OCI-LY1 (cell line): ENCODE measurements around the gene GMFB.

Experiments
- H2AFZ ChIP-seq: fragments of 200-600 bp; sonication (generic), shearing (Covaris generic); 2 replicates; pipeline ENCODE4 v1.6.0; 2014; ENCODE audit warnings: antibody characterized with exemption, mild to moderate bottlenecking, low read length
- H3F3A ChIP-seq: fragments of 200-600 bp; sonication (generic), shearing (Covaris generic); 2 replicates; pipeline ENCODE4 v1.6.0; 2014; ENCODE audit warnings: mild to moderate bottlenecking, antibody characterized with exemption, low read length, moderate library complexity; ENCODE audit not compliant: insufficient read depth
- H3K27ac ChIP-seq: fragments of 200-600 bp; sonication (generic); 2 replicates; pipeline ENCODE4 v1.5.1; 2014; ENCODE audit warnings: low read length, mixed run types, mild to moderate bottlenecking, low read depth; ENCODE audit not compliant: poor library complexity, severe bottlenecking
- H3K27me3 ChIP-seq: fragments of 200-600 bp; sonication (generic); 2 replicates; pipeline ENCODE4 v1.6.0; 2014; ENCODE audit warnings: antibody characterized with exemption, mild to moderate bottlenecking, low read length, moderate library complexity; ENCODE audit not compliant: insufficient read depth
- H3K36me3 ChIP-seq: fragments of 200-600 bp; sonication (generic); 2 replicates; pipeline ENCODE4 v1.6.1; 2014; ENCODE audit warnings: mild to moderate bottlenecking, antibody characterized with exemption, low read length, moderate library complexity, mixed read lengths; ENCODE audit not compliant: insufficient read depth
- H3K4me1 ChIP-seq: fragments of 200-600 bp; sonication (generic); 2 replicates; pipeline ENCODE4 v1.5.1; 2014; ENCODE audit warnings: mild to moderate bottlenecking, low read length, moderate library complexity; ENCODE audit not compliant: insufficient read depth, severe bottlenecking
- H3K4me2 ChIP-seq: fragments of 200-600 bp; sonication (generic), shearing (Covaris generic); 2 replicates; pipeline ENCODE4 v1.6.1; 2014; ENCODE audit warnings: low read length
- H3K4me3 ChIP-seq: fragments of 200-600 bp; sonication (generic); 2 replicates; pipeline ENCODE4 v1.5.1; 2014; ENCODE audit warnings: low read length, low read depth, mild to moderate bottlenecking, mixed read lengths; ENCODE audit not compliant: poor library complexity, severe bottlenecking
- H3K79me2 ChIP-seq: fragments of 200-600 bp; shearing (Covaris generic); 2 replicates; pipeline ENCODE4 v1.6.1; 2016; ENCODE audit warnings: mixed run types, low read length, mixed read lengths; ENCODE audit not compliant: insufficient read depth
- H3K9ac ChIP-seq: fragments of 200-600 bp; sonication (generic), shearing (Covaris generic); 2 replicates; pipeline ENCODE4 v1.6.1; 2014; ENCODE audit warnings: mild to moderate bottlenecking, low read length, mixed read lengths
- H3K9me2 ChIP-seq: fragments of 200-600 bp; sonication (generic), shearing (Covaris generic); 2 replicates; pipeline ENCODE4 v1.6.1; 2014; ENCODE audit warnings: low read depth, mild to moderate bottlenecking, low read length, mixed read lengths
- H3K9me3 ChIP-seq: fragments of 200-600 bp; shearing (Covaris generic); 2 replicates; pipeline ENCODE4 v1.6.1; 2014; ENCODE audit warnings: low read length, mixed read lengths
- H4K20me1 ChIP-seq: fragments of 200-600 bp; sonication (generic), shearing (Covaris generic); 2 replicates; pipeline ENCODE4 v1.6.0; 2016; ENCODE audit warnings: mild to moderate bottlenecking, low read length; ENCODE audit not compliant: insufficient read depth
- EZH2 ChIP-seq: fragments of 200-600 bp; sonication (generic), shearing (Covaris generic); IDR thresholded peaks from 2 replicates; pipeline ENCODE4 v1.8.0; 2017; ENCODE audit warnings: borderline replicate concordance, mixed run types, mild to moderate bottlenecking, antibody characterized with exemption, low read length, moderate library complexity, mixed read lengths
- TF ChIP-seq, protein P1 (sequence below): fragments of 200-600 bp; sonication (generic), shearing (Covaris generic); IDR thresholded peaks from 2 replicates; pipeline ENCODE4 v1.5.1; 2017; ENCODE audit warnings: mild to moderate bottlenecking, antibody characterized with exemption, low read length, moderate library complexity, mixed read lengths

Gene GMFB

DNA sequence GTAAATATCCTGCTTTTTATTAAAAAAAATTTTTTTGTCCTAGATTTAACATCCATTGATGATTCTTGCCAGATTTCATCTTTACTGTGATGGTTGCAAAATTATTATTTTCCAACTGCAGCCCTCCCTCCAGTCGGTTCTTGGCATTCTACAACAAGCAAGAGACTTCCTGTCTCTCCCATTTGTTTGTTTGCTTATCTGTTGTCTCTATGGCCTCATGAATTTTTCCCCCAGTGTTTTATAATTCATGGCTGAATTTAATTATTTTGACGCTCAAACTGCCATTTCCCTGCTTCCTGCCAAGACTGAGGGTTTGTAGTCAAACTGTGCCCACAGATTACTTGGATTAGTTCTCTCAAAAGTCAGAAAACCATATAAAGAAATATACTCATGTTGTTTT lies 46.9 kb upstream of the GMFB start:
- Histone ChIP-seq H3K4me1 (peaks cover 6% of the 10 kb centered on the region), H3K27me3 (no peaks in the 10 kb centered on the region), H3K9me2 (no peaks in the 10 kb centered on the region), H4K20me1 (no peaks in the 10 kb centered on the region), H3K27ac (no peak overlapping the region), H3K36me3 (peaks cover 6% of the 10 kb centered on the region; the same call in 1 of the 2 replicates), H3K79me2 (no peaks in the 10 kb centered on the region), H3K4me3 (no peak overlapping the region), H3K9me3 (no peaks in the 10 kb centered on the region), H3K9ac (no peak overlapping the region), H2AFZ (no peak overlapping the region), H3F3A (no peaks in the 10 kb centered on the region), H3K4me2 (no peak overlapping the region)
- no peak for TF ChIP-seq EZH2
- TF ChIP-seq, protein P1, sequence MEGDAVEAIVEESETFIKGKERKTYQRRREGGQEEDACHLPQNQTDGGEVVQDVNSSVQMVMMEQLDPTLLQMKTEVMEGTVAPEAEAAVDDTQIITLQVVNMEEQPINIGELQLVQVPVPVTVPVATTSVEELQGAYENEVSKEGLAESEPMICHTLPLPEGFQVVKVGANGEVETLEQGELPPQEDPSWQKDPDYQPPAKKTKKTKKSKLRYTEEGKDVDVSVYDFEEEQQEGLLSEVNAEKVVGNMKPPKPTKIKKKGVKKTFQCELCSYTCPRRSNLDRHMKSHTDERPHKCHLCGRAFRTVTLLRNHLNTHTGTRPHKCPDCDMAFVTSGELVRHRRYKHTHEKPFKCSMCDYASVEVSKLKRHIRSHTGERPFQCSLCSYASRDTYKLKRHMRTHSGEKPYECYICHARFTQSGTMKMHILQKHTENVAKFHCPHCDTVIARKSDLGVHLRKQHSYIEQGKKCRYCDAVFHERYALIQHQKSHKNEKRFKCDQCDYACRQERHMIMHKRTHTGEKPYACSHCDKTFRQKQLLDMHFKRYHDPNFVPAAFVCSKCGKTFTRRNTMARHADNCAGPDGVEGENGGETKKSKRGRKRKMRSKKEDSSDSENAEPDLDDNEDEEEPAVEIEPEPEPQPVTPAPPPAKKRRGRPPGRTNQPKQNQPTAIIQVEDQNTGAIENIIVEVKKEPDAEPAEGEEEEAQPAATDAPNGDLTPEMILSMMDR, result no peak

DNA sequence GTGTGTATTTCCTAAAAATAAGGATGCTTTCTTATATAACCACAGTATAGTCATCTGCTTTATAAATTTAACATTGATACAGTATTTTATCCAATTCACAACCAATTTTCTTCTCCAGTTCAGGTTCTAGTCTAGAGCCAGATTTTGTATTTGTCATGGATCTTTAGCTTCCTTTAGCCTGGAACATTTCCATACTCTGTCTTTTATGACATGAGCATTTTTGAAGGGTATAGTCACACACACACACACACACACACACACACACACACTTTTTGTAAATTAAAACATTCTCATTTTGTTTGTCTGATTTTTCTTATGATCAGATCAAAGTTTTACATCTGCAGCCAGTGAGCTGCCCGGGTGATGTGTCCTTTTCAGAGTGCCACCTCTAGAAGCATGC lies 46.3 kb upstream of the GMFB start:
- H3K4me2 ChIP-seq, result no peak overlapping the region
- TF ChIP-seq, protein P1, result no peak
- no peak for TF ChIP-seq EZH2

DNA sequence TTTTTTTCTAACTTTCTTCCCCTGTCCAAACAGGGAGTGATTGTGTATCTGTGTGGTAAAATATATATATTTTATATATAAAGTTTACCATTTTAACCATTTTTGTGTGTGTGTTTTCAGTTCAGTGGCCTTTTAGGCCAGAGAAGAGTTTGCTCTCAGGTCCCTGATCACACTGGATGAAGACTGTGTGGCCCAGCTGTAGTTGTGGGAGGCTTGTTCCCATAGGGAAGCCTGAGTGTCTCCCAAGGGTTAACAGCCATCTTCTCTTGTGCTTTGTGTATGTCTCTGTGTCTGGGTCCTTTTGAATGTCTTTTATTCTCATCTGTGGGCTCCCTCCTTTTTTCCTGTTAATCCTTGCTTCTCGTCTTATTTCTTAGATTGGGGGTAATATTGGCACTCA lies 44.3 kb upstream of the GMFB start:
- TF ChIP-seq, protein P1, result no peak
- no peak overlapping the region for H3K27ac ChIP-seq
- H3K27me3 ChIP-seq, result no peaks in the 10 kb centered on the region
- no peak overlapping the region for H2AFZ ChIP-seq
- H3K9me3 ChIP-seq, result no peaks in the 10 kb centered on the region
- H3K9ac ChIP-seq, result no peak overlapping the region
- peaks cover 6% of the 10 kb centered on the region for H3K4me1 ChIP-seq
- no peak overlapping the region for H3K4me2 ChIP-seq
- no peak overlapping the region for H3K4me3 ChIP-seq
- no peaks in the 10 kb centered on the region for H3K9me2 ChIP-seq
- H3K36me3 ChIP-seq, result peaks cover 1% of the 10 kb centered on the region; the same call in 1 of the 2 replicates
- H3K79me2 ChIP-seq, result no peaks in the 10 kb centered on the region
- no peaks in the 10 kb centered on the region for H3F3A ChIP-seq
- no peaks in the 10 kb centered on the region for H4K20me1 ChIP-seq

More for the DNA sequence above, 46.3 kb upstream of the GMFB start:
- Histone ChIP-seq H4K20me1 (no peaks in the 10 kb centered on the region), H3F3A (no peaks in the 10 kb centered on the region), H2AFZ (no peak overlapping the region), H3K4me1 (peaks cover 6% of the 10 kb centered on the region), H3K9me2 (no peaks in the 10 kb centered on the region), H3K27me3 (no peaks in the 10 kb centered on the region), H3K36me3 (peaks cover 6% of the 10 kb centered on the region; the same call in 1 of the 2 replicates), H3K9me3 (no peaks in the 10 kb centered on the region), H3K27ac (no peak overlapping the region), H3K4me3 (no peak overlapping the region), H3K79me2 (no peaks in the 10 kb centered on the region), H3K9ac (no peak overlapping the region)
